IMR-90 (cell line): ENCODE data around the gene TAS2R8. TPM values are rescaled to one million over a fixed set of nuclear protein-coding genes. Genes with fewer than 3 reads are reported as not detected.

Experiments
- ATAC-seq: fragments of 200-7000 bp; cut with Tn5 transposase; 2 replicates; pipeline ENCODE4 v1.9.1; 2020; ENCODE audit warnings: low read depth, mild to moderate bottlenecking, moderate library complexity
- BruUV-seq: library from RNA; stranded (reverse); fragments of 400-500 nt; replicated peaks from 2 replicates; lab custom pipeline; 2021; lab: Mats Ljungman, UMichigan
- CTCF ChIA-PET: fragments of 300-600 bp; formaldehyde crosslinking; extraction: SDS; loops from one replicate; lab custom pipeline; 2021; ENCODE audit warnings: antibody characterized with exemption; lab: Yijun Ruan, JAX
- POLR2A ChIA-PET: fragments of 300-600 bp; sonication (Branson Sonifier 250); formaldehyde crosslinking; loops from one replicate; lab custom pipeline; 2022; ENCODE audit warnings: antibody characterized with exemption; ENCODE audit not compliant: unreplicated experiment; lab: Charles Lee
- DNase-seq: peaks from one replicate; pipeline ENCODE4 v3.0.0; 2013
- H2AFZ ChIP-seq: replicated peaks from 2 replicates; pipeline ENCODE3; 2013; ENCODE audit warnings: low read length, mild to moderate bottlenecking; ENCODE audit not compliant: poor library complexity
- H2AK5ac ChIP-seq: 2 replicates; pipeline ENCODE4 v1.6.1; 2013; ENCODE audit warnings: low read depth, low read length, inconsistent platforms
- H2AK9ac ChIP-seq: replicated peaks from 2 replicates; pipeline ENCODE3; 2013; ENCODE audit warnings: mild to moderate bottlenecking, low read depth, low read length, moderate library complexity; ENCODE audit not compliant: poor library complexity
- H2BK120ac ChIP-seq: 2 replicates; pipeline ENCODE4 v1.6.1; 2013; ENCODE audit warnings: low read depth, low read length, inconsistent platforms
- H2BK15ac ChIP-seq: 3 replicates; pipeline ENCODE4 v1.6.1; 2013; ENCODE audit warnings: low read depth, low read length, inconsistent platforms
- H2BK20ac ChIP-seq: 2 replicates; pipeline ENCODE4 v1.6.1; 2013; ENCODE audit warnings: low read depth, mild to moderate bottlenecking, inconsistent platforms, low read length, moderate library complexity
- H2BK5ac ChIP-seq: 2 replicates; pipeline ENCODE4 v1.6.1; 2013; ENCODE audit warnings: mild to moderate bottlenecking, low read depth, low read length, inconsistent platforms; ENCODE audit not compliant: poor library complexity, severe bottlenecking
- H3K14ac ChIP-seq: replicated peaks from 2 replicates; pipeline ENCODE4 v1.6.1; 2013; ENCODE audit warnings: low read depth, low read length, inconsistent platforms
- H3K18ac ChIP-seq: 2 replicates; pipeline ENCODE4 v1.6.1; 2013; ENCODE audit warnings: low read depth, low read length, control low read depth
- H3K23ac ChIP-seq: 2 replicates; pipeline ENCODE4 v1.6.1; 2013; ENCODE audit warnings: low read depth, low read length, inconsistent platforms
- H3K27ac ChIP-seq: 2 replicates; pipeline ENCODE4 v1.5.1; 2013; ENCODE audit warnings: mild to moderate bottlenecking, control low read depth, low read length; ENCODE audit not compliant: insufficient read depth
- H3K27me3 ChIP-seq: 2 replicates; pipeline ENCODE4 v1.6.1; 2013; ENCODE audit warnings: low read length; ENCODE audit not compliant: control insufficient read depth, insufficient read depth
- H3K36me3 ChIP-seq: 2 replicates; pipeline ENCODE4 v1.6.1; 2013; ENCODE audit warnings: low read length, mixed read lengths; ENCODE audit not compliant: control insufficient read depth, insufficient read depth
- H3K4ac ChIP-seq: 2 replicates; pipeline ENCODE4 v1.6.1; 2013; ENCODE audit warnings: low read depth, low read length, inconsistent platforms
- H3K4me1 ChIP-seq: 2 replicates; pipeline ENCODE4 v1.6.1; 2013; ENCODE audit warnings: low read length, mixed read lengths; ENCODE audit not compliant: control insufficient read depth, insufficient read depth
- H3K4me2 ChIP-seq: 2 replicates; pipeline ENCODE4 v1.6.1; 2013; ENCODE audit warnings: low read depth, mild to moderate bottlenecking, control low read depth, low read length, moderate library complexity
- H3K4me3 ChIP-seq: 2 replicates; pipeline ENCODE4 v1.5.1; 2013; ENCODE audit warnings: low read depth, mild to moderate bottlenecking, control low read depth, low read length, moderate library complexity; ENCODE audit not compliant: insufficient read depth
- H3K56ac ChIP-seq: 2 replicates; pipeline ENCODE4 v1.6.1; 2013; ENCODE audit warnings: low read length, inconsistent platforms; ENCODE audit not compliant: insufficient read depth; ENCODE audit errors: extremely low read depth
- H3K79me1 ChIP-seq, 2 experiments: 2 replicates each; pipeline ENCODE4 v1.6.1; 2013; ENCODE audit warnings: low read length in 2 of 2, inconsistent platforms in 1 of 2, low read depth in 1 of 2
- H3K9ac ChIP-seq: 2 replicates; pipeline ENCODE4 v1.6.1; 2013; ENCODE audit warnings: low read depth, low read length, control low read depth
- H3K9me1 ChIP-seq: 2 replicates; pipeline ENCODE4 v1.6.1; 2013; ENCODE audit warnings: low read length, inconsistent platforms; ENCODE audit not compliant: insufficient read depth
- H3K9me3 ChIP-seq: 2 replicates; pipeline ENCODE4 v1.6.1; 2013; ENCODE audit warnings: low read length; ENCODE audit not compliant: control insufficient read depth, insufficient read depth
- H4K20me1 ChIP-seq: 2 replicates; pipeline ENCODE4 v1.6.1; 2013; ENCODE audit warnings: low read length, inconsistent platforms; ENCODE audit not compliant: insufficient read depth
- H4K5ac ChIP-seq: 2 replicates; pipeline ENCODE4 v1.6.1; 2013; ENCODE audit warnings: mild to moderate bottlenecking, low read depth, low read length, control low read depth
- H4K8ac ChIP-seq, 2 experiments: 2 replicates each; pipeline ENCODE4 v1.6.1; 2013; ENCODE audit warnings: low read depth in 2 of 2, low read length in 2 of 2, control low read depth in 1 of 2, inconsistent platforms in 1 of 2
- H4K91ac ChIP-seq: 2 replicates; pipeline ENCODE4 v1.6.1; 2013; ENCODE audit warnings: low read depth, low read length, inconsistent platforms; ENCODE audit not compliant: insufficient read depth
- BHLHE40 ChIP-seq: fragments of 150-350 bp; IDR thresholded peaks from 2 replicates; pipeline ENCODE4 v1.6.1; 2016; ENCODE audit warnings: mild to moderate bottlenecking, low read depth, low read length
- CEBPB ChIP-seq: IDR thresholded peaks from 2 replicates; pipeline ENCODE4 v1.6.1; 2012; ENCODE audit warnings: low read depth, low read length, improper control_type of control experiment
- CHD1 ChIP-seq: IDR thresholded peaks from 2 replicates; pipeline ENCODE4 v1.6.1; 2012; ENCODE audit warnings: low read depth, low read length, improper control_type of control experiment
- FOS ChIP-seq: fragments of 150-350 bp; IDR thresholded peaks from 2 replicates; pipeline ENCODE4 v1.6.1; 2016; ENCODE audit warnings: low read depth, low read length
- MAFK ChIP-seq: IDR thresholded peaks from 2 replicates; pipeline ENCODE4 v1.6.1; 2012; ENCODE audit warnings: low read depth, low read length, improper control_type of control experiment
- MAZ ChIP-seq: IDR thresholded peaks from 2 replicates; pipeline ENCODE4 v1.6.1; 2012; ENCODE audit warnings: low read depth, mild to moderate bottlenecking, low read length, improper control_type of control experiment, moderate library complexity, borderline replicate concordance
- MXI1 ChIP-seq: IDR thresholded peaks from 2 replicates; pipeline ENCODE4 v1.6.1; 2012; ENCODE audit warnings: low read depth, mild to moderate bottlenecking, low read length, moderate library complexity, borderline replicate concordance
- NFE2L2 ChIP-seq: fragments of 150-350 bp; IDR thresholded peaks from 2 replicates; pipeline ENCODE4 v1.6.1; 2016; ENCODE audit warnings: low read depth, mild to moderate bottlenecking, low read length
- POLR2A ChIP-seq: IDR thresholded peaks from 2 replicates; pipeline ENCODE4 v1.6.1; 2012; ENCODE audit warnings: mild to moderate bottlenecking, low read depth, low read length
- RAD21 ChIP-seq: IDR thresholded peaks from 2 replicates; pipeline ENCODE4 v1.6.1; 2012; ENCODE audit warnings: low read length, improper control_type of control experiment
- RCOR1 ChIP-seq: IDR thresholded peaks from 2 replicates; pipeline ENCODE4 v1.6.1; 2012; ENCODE audit warnings: mild to moderate bottlenecking, low read length, improper control_type of control experiment; ENCODE audit not compliant: insufficient replicate concordance
- RFX5 ChIP-seq: IDR thresholded peaks from 2 replicates; pipeline ENCODE4 v1.8.0; 2012; ENCODE audit warnings: low read depth, mild to moderate bottlenecking, low read length, moderate library complexity
- SMC3 ChIP-seq: fragments of 150-350 bp; IDR thresholded peaks from 2 replicates; pipeline ENCODE4 v1.6.1; 2016; ENCODE audit warnings: low read depth, mild to moderate bottlenecking, antibody characterized with exemption, low read length, moderate library complexity
- WGBS, 2 experiments: methylation state at CpG; one replicate each; pipeline versions ENCODE4 v1.1.5 to v1.1.7; 2013; ENCODE audit warnings: missing lambda C conversion rate in 2 of 2; ENCODE audit not compliant: insufficient read length in 1 of 2; ENCODE audit errors: extremely low coverage in 2 of 2; 5-methylcytosine and 5-hydroxymethylcytosine counted together
- dilution Hi-C: fragments of 300-500 bp; cut with HindIII; formaldehyde crosslinking; loops from one replicate; pipeline ENCODE4 v1.14.3; 2018; ENCODE audit warnings: low sequenced_read_pairs; ENCODE audit not compliant: unreplicated experiment
- in situ Hi-C: fragments of 300-500 bp; cut with MboI; formaldehyde crosslinking; loops from 3 replicates; pipeline ENCODE4 v1.14.3; 2019; ENCODE audit warnings: low sequenced_read_pairs, inconsistent platforms, mixed read lengths
- intact Hi-C: fragments of 100-400 bp; cut with micrococcal nuclease; formaldehyde crosslinking; loops from 2 replicates; pipeline ENCODE4 v1.10.0; 2022
- polyA plus RNA-seq, 3 experiments: library from polyadenylated mRNA; depleted of rRNA; stranded (reverse); fragments of >200 nt; gene quantifications; 2 replicates each; pipeline ENCODE4 v1.2.3, GENCODE V29; 2012; ENCODE audit warnings: low replicate concordance in 1 of 3
- total RNA-seq: library from RNA; depleted of rRNA; stranded (reverse); fragments of >200 nt; gene quantifications from 2 replicates; pipeline ENCODE4 v1.2.3, GENCODE V29; 2012
- TF ChIP-seq, protein P1 (sequence below): fragments of 150-350 bp; IDR thresholded peaks from 2 replicates; pipeline ENCODE4 v1.6.1; 2017; ENCODE audit warnings: mild to moderate bottlenecking, antibody characterized with exemption, low read length, low read depth
- TF ChIP-seq, protein P2 (sequence below): fragments of 150-350 bp; IDR thresholded peaks from 2 replicates; pipeline ENCODE4 v1.6.1; 2016; ENCODE audit warnings: low read depth, mild to moderate bottlenecking, low read length, moderate library complexity, borderline replicate concordance

The TAS2R8 gene
- total and polyA plus RNA-seq, 2 of the 4 experiments (the other 2 are of a cell fraction), result not detected

DNA sequence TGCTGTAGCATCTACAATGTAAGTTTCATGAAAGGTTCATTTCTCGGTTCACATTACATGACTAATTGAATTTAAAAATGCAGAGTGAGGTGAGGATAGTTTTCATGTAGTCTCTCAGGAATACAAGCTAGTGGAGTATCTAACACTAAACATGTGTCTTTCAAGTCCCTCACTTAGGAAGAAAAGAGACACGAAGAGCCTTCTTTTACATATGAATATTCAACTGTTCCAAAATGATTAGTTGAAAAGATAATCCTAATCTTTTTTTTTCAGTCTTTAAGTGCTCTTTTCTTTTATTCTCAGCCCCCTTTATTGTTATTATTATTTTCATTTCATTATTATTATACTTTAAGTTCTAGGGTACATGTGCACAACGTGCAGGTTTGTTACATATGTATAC lies 31.4 kb upstream of the TAS2R8 start:
- WGBS, 2 experiments, result no CpG with 5 or more reads among the region's 3 CpGs
- Histone ChIP-seq H3K36me3 (no peaks in the 10 kb centered on the region), H3K4ac (no peak overlapping the region), H2AFZ (no peak overlapping the region), H3K4me1 (no peaks in the 10 kb centered on the region), H4K20me1 (no peaks in the 10 kb centered on the region), H2AK9ac (no peak overlapping the region), H3K23ac (no peak overlapping the region), H3K14ac (no peak overlapping the region), H3K27ac (no peak overlapping the region), H4K5ac (no peak overlapping the region), H3K9me1 (no peaks in the 10 kb centered on the region), H3K56ac (no peak overlapping the region), H2BK120ac (no peak overlapping the region), H4K8ac (no peak overlapping the region), H4K91ac (no peak overlapping the region), H3K27me3 (no peaks in the 10 kb centered on the region), H2AK5ac (no peak overlapping the region), H3K4me3 (no peak overlapping the region), H3K18ac (no peak overlapping the region), H3K9me3 (peaks cover 4% of the 10 kb centered on the region; the same call in 1 of the 2 replicates), H2BK20ac (no peak overlapping the region), H2BK15ac (no peak overlapping the region), H3K9ac (no peak overlapping the region), H3K79me1 (no peaks in the 10 kb centered on the region), H3K4me2 (no peak overlapping the region), H2BK5ac (no peak overlapping the region)
- DNase-seq, result no peak
- intact Hi-C loops (loop anchor here (10.0 kb wide), 1 partner anchor 336 kb away; the partner anchor contains the start of gene SMIM10L1), in situ Hi-C loops (no loop called here), dilution Hi-C loops (no loop called here)
- no TSS peak for BruUV-seq
- POLR2A ChIA-PET, result no interaction called here
- peak; percentile 24; the same call in 1 of the 2 replicates for ATAC-seq
- CTCF ChIA-PET, result no interaction called here
- TF ChIP-seq, protein P1, sequence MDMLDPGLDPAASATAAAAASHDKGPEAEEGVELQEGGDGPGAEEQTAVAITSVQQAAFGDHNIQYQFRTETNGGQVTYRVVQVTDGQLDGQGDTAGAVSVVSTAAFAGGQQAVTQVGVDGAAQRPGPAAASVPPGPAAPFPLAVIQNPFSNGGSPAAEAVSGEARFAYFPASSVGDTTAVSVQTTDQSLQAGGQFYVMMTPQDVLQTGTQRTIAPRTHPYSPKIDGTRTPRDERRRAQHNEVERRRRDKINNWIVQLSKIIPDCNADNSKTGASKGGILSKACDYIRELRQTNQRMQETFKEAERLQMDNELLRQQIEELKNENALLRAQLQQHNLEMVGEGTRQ, result no peak
- TF ChIP-seq CEBPB (no peak), MAFK (no peak), MAZ (no peak), RCOR1 (no peak), FOS (no peak), MXI1 (no peak), BHLHE40 (no peak), NFE2L2 (no peak), CHD1 (no peak), RFX5 (no peak), POLR2A (no peak), RAD21 (no peak), SMC3 (no peak)
- TF ChIP-seq, protein P2, sequence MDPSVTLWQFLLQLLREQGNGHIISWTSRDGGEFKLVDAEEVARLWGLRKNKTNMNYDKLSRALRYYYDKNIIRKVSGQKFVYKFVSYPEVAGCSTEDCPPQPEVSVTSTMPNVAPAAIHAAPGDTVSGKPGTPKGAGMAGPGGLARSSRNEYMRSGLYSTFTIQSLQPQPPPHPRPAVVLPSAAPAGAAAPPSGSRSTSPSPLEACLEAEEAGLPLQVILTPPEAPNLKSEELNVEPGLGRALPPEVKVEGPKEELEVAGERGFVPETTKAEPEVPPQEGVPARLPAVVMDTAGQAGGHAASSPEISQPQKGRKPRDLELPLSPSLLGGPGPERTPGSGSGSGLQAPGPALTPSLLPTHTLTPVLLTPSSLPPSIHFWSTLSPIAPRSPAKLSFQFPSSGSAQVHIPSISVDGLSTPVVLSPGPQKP, result no peak
